NCI-H345 treated with DMSO at 0.1 percent for 48 hours (cell line): Measurements from ENCODE around the gene SPCS2.
"Not testable (repeated sequence)": the region's sequence is repeated elsewhere in the genome, so short reads cannot be mapped to it uniquely, and the experiment has no call there.

ENCODE experiments used
- DNase-seq: peaks from one replicate; lab custom pipeline; 2025; ENCODE audit not compliant: unreplicated experiment; lab: John Stamatoyannopoulos, UW

SPCS2 gene

DNA sequence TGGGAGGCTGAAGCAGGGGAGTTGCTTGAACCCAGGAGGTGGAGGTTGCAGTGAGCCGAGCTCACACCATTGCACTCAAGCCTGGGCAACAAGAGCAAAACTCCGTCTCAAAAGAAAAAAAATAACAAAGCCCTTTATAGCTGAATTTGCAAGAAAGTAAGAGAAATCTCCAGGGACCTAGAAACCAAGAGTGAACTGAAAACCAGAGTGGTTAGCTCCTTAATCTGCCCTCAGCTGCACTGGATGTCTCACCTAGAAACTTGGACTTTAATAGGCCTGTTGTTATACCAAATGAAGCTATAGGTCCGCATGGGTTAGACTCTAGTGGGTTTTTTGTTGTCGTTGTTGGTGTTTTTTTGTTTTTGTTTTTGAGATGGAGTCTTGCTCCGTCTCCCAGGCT is 43.8 kb downstream of the SPCS2 start:
- DNase-seq, result no peak

DNA sequence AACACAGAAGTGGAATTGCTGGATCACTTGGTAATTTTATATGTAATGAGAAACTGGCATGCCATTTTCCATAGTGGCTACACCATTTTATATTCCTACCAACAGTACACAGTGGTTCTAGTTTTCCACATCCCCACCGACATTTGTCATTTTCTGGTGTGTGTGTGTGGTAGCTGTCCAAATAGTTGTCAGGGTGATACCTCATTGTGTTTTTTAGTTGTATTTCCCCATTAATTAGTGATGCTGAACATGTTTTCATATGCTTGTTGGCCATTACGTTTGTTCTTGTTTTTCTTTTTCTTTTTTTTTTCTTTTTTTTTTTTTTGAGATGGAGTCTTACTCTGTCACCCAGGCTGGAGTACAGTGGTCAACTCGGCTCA is 51.9 kb downstream of the SPCS2 start:
- no peak for DNase-seq

DNA sequence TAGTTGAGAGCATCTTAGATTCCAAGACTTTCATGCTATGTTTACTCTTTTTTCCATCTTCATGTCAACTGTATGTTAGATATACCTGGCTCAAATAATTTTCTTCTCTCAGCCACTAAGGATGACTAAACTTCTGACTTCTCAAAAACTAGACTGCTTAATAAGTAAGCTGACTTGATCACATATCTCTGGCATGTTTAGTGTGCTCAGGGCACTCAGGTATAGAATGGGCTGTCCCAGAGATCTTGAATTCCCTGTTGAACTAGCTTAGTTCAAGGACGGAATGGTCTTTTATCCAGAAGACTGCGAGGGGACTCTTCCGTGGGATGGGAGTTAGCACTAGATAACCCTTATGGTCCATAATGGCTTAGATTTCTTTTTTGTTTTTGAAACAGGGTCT is 52.6 kb downstream of the SPCS2 start:
- DNase-seq, result no peak

DNA sequence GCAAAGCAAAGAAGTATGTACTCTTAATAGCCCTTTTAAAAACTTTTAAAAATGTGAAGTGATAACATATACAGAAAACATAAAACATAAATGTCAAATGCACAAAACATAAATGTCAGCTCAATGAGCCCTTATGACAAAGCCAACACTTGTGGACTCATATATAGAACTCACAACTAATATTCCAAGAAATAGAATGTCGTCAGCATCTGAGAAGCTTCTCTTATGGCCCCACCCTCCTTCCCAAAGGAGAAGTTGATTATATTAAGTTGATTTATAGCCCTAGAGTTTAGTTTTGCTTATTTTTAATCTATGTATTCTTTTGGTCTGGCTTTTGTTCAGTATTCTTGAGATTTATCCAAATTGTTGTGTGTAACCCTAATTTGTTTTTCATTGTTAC is 53.5 kb downstream of the SPCS2 start:
- no peak for DNase-seq

DNA sequence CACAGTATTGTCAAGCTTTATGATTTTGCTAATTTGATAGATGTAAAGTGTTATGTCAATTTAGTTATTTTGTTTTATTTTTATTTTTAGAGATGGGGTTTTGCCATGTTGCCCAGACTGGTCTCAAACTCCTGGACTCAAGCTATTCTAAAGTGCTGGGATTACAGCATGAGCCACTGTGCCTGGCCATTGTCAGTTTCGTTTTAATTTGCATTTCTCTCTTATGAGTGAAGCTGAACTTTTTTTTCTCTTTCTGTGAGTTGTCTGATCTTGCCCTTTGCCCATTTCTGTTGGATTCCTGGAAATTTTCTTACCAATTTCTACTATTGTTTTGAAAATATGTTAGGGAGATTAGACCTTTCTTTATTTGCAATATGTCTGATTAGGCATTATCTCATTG is 55.1 kb downstream of the SPCS2 start:
- DNase-seq, result no peak

DNA sequence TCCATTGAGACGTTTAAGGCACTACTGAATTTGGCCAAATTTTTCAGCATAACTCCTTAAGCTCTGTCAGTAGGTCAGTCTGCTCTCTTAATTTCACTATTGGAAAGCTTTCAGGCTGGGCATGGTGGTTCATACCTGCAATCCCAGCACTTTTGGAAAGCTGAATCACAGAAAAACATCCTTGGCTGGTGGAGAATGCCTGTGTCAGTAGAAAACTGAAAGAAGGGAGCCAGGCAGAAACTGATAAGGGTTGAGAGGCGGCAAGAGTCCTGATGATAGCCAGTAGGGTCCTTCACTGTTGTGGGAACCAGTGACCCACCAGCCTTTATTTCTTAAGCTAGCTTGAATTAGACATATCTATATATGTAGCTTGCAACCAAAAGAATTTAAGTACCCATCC is 62.3 kb downstream of the SPCS2 start:
- no peak for DNase-seq

DNA sequence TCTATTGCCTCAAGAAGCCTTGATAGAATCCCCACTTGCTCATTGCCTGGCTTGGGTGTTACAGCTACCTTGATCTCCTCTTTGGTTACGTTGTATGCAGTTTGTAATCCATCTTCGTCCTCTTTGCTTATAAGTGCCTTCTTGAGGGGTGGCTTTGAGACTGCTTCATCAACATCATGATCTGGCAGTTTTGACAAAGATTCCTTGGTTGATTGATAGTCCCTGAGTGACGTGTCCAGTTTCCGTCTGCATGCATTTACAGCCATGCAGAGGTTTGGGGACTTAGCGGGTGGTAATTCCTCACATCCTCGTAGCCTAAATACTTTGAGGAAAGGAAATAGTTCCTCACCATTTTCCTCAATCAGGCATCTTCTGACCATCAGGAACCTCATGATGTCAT is 62.8 kb downstream of the SPCS2 start:
- no peak for DNase-seq

DNA sequence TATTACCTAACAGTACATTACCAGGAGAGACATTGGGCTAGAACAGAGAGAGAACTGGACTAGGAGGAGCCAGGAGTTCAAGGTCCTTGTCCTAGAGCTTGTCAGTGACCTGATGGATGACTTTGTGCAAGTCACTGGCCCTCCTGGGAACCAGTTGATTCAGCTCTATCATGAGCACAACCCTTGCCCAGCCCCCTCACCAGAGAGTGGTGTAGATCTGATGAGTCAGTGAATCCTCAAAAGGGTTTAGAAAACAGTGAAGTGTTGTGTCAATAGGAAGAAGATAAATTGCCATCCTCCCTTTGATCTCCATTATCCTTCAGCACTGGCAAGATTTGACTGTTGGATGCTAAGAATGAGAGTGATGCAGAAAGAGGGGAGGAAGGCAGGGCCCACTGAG is 64.0 kb downstream of the SPCS2 start:
- no peak for DNase-seq

DNA sequence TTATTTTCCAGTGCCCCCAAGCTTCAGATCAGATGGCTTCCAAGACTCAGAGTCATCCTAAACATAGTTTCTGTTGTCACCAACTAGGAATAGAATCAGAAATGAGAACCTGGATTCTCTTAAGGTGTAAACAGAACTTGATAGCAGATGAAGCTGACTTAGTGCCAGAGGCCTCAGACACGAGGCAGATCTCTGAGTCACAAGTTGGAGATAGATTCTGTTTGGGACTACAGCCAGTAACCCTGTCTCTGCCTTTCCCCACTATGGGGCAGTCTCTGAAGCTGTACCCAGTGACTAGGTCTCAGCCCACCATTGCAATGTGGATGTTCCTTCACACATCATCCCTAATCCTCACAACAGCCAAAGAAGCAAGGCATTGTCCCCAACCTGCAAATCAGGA is 65.1 kb downstream of the SPCS2 start:
- DNase-seq, result no peak

DNA sequence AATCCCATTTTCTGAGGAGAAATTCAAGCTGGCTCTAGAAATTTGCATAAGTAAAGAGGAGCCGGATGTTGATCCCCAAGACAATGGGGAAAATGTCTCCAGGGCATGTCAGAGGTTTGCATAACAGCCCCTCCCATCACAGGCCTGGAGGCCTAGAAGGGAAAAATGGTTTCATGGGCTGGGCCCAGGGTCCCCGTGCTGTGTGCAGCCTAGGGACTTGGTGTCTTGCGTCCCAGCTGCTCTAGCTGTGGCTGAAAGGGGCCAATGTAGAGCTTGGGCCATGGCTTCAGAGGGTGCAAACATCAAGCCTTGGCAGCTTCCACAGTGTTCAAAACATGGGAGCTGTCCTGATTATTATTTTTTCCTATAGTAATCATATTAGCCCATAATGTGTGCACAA is 70.1 kb downstream of the SPCS2 start:
- not testable (repeated sequence) for DNase-seq

DNA sequence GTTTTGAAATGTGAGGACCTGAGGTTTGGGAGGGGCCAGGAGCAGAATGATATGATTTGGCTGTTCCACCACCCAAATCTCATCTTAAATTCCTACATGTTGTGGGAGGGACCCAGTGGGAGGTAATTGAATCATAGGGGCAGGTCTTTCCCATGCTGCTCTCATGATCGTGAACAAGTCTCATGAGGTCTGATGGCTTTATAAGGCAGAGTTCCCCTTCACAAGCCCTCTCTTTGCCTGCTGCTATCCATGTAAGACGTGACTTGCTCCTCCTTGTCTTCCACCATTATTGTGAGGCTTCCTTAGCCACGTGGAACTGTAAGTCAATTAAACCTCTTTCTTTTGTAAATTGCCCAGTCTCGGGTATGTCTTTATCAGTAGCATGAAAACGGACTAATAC is 71.3 kb downstream of the SPCS2 start:
- not testable (repeated sequence) for DNase-seq

DNA sequence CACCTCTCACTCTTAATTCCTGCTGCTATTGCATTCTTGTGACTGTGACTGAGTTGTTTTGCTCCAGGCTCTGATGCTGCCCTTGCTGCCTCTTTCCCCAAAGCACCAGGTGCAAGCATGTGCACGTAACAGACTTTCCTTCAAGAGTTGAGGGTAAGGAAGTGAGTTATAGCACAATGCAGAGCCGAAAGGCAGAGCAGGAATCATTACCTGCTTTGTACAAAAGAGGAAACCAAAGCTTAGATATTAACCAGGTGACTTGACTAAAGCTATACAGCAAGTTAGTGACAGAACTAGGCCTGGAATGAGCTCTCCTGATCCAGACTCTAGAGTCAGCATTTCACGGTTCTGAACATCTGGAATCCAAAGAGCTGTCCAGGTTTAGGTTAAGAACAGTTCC is 73.2 kb downstream of the SPCS2 start:
- no peak for DNase-seq

DNA sequence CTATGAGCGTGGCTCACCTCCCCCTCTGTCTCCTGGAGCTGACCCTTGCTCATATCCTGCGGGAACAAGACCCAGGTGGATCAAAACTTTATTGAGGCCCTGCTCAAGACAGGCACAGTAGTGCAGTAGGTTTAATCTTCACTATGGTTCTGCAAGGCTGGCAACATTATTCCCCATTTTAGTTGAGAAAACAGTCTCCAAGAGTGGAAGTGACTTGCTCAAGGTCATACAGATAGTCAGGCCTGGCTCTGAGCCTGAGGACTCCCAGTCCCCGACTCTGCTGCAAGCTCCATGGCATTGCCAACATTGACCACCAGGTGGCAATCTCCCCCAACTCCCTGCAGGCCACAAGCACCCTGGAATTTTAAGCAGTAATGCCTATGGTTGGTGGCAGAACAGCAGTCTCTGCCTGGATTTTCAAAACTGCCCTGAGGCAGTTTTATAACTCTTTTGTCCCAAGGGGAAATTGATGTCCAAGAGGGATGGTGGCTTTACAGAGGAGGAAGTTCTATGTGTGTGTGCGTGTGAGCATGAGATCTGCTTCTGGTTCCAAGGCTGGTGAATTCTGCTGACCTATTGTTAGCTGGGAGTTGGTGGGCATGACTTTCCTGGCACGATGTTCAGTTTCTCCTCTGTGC is 73.8 kb downstream of the SPCS2 start:
- peak; percentile 47 for DNase-seq

DNA sequence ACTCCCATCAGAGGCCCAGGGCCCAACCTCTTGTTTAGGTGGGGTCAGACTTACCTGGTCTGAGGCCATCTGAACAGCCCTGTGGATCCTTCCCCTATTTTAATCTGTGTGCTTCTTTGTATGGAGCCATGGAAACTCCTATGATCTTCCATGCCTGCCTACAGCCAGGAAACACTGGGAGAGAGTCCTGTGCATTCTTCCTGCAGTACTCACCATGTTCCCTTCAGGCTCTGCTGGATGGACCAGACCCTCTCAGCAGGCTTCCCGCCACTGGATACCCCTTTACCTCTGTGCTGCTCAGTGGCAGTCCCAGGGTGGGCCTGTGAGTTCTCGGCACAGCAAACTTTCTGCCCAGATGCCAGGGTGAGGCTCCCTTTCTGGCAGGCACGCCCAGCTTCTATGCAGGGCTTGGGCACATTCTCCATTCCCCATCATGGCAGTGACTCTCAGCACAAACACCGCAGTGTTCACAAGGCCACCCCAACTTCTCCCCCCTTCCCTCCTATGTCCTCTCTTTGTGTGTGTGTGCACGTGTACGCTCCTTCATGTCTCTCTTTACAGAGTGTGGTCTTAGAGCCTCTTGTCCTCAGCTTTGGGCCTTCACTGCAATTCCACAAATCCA is 74.5 kb downstream of the SPCS2 start:
- no peak for DNase-seq

DNA sequence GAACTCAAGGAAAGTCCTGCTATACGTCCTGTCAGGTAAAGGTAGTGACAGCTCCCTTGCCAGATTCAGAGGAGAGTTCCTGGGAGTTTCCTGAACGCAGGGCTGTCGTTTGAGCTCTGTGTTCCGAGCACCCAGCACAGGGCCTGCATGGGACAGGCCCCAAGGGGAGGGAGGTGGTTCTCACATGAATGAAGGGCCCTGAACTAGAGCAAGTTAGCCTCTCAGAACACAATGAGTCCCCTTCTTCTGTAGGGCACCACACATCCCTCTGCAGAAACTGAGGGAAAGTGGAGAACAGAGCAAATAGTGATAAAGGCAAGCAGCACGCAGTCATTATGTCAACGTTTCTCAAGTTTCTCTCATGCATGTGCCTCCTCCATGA is 75.0 kb downstream of the SPCS2 start:
- DNase-seq, result no peak

DNA sequence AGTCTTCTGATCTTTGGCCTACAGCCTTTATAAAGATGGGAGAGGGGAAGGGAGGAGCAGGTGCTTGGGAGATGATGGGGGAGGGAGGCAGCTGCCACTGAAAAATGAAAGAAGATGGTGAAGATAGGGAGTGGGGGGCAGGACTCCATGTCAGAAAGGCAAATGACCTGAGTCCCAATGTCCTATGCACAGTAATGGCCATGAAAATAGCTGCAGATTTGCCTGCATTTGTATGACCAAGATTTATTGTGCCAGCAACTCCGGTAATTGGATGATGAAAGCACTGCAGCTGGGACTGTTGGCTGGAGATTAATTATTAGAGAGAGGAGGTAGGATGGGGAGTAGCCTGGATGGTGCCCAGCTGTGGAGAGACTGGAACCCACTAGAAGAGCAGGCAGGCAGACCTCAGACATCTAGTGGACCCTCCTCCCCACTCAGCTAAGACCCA is 75.7 kb downstream of the SPCS2 start:
- no peak for DNase-seq

DNA sequence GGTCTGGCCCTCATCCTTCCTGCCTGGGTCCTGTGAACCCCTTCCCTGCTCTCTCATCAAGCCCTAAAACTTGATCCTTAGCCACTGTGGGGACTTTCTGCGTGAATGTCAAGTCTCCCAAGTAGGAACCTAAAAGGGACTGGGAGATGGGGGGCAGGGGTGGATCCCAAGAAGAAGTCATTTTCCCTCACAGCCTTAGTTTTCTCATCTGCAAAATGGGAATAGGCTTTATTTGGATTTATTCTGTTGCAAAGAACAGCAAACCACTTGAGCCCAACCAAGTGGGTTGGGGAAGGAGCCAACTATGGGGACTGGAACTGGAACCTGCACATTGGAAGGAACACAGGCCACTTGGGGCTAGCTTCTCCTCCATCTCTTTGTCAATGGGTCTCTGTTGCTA is 76.5 kb downstream of the SPCS2 start:
- no peak for DNase-seq

DNA sequence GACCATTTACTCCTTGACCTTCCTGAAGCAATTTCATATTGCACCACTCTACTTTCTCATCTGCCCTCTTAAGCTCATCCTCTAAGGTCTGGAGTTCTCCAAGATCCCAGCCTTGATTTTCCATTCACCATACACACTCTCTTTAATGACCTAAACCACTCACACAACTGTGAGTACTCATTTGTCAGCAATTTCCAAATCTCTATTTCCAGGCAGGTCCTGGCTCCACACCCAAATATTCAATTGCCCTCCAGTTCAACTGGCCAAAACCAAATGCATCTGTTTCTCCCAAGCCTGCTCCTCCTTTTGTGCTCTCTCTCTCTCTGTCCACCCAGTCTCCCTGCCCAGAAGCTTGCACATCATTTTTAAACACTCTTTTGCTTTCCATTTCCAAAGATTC is 79.3 kb downstream of the SPCS2 start:
- DNase-seq, result no peak
